PFSK-1 (cell line): ENCODE data around the gene CEMIP.

ENCODE experiments used
- FOXP2 ChIP-seq: optimal IDR thresholded peaks from 2 replicates; pipeline ENCODE3; 2011; ENCODE audit warnings: borderline replicate concordance, control low read depth, inconsistent platforms; ENCODE audit not compliant: insufficient read depth; ENCODE audit errors: extremely low read length, extremely low read depth
- POLR2AphosphoS5 ChIP-seq: IDR thresholded peaks from 2 replicates; pipeline ENCODE4 v1.6.1; 2012; ENCODE audit warnings: low read depth, mild to moderate bottlenecking, control low read depth, low read length, moderate library complexity
- TAF1 ChIP-seq: IDR thresholded peaks from 2 replicates; pipeline ENCODE4 v1.6.1; 2012; ENCODE audit warnings: low read length, control low read depth, borderline replicate concordance; ENCODE audit not compliant: insufficient read depth
- TF ChIP-seq, protein P1 (sequence below), 2 experiments: IDR thresholded peaks; 2 replicates each; pipeline versions ENCODE4 v1.6.1 to v1.8.0; 2011 to 2012; ENCODE audit warnings: low read depth in 2 of 2, low read length in 2 of 2, control low read depth in 1 of 2, inconsistent platforms in 1 of 2, mild to moderate bottlenecking in 1 of 2, moderate library complexity in 1 of 2; ENCODE audit not compliant: insufficient read depth in 1 of 2

- TF ChIP-seq POLR2AphosphoS5 (no peak), TAF1 (no peak), FOXP2 (no peak)
- TF ChIP-seq, protein P1, sequence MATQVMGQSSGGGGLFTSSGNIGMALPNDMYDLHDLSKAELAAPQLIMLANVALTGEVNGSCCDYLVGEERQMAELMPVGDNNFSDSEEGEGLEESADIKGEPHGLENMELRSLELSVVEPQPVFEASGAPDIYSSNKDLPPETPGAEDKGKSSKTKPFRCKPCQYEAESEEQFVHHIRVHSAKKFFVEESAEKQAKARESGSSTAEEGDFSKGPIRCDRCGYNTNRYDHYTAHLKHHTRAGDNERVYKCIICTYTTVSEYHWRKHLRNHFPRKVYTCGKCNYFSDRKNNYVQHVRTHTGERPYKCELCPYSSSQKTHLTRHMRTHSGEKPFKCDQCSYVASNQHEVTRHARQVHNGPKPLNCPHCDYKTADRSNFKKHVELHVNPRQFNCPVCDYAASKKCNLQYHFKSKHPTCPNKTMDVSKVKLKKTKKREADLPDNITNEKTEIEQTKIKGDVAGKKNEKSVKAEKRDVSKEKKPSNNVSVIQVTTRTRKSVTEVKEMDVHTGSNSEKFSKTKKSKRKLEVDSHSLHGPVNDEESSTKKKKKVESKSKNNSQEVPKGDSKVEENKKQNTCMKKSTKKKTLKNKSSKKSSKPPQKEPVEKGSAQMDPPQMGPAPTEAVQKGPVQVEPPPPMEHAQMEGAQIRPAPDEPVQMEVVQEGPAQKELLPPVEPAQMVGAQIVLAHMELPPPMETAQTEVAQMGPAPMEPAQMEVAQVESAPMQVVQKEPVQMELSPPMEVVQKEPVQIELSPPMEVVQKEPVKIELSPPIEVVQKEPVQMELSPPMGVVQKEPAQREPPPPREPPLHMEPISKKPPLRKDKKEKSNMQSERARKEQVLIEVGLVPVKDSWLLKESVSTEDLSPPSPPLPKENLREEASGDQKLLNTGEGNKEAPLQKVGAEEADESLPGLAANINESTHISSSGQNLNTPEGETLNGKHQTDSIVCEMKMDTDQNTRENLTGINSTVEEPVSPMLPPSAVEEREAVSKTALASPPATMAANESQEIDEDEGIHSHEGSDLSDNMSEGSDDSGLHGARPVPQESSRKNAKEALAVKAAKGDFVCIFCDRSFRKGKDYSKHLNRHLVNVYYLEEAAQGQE (IDR thresholded peaks at IDR 0.05; ENCODE audit: insufficient read depth in 1 of 2, low read depth in 2 of 2, low read length in 2 of 2) = no peak
These were observed 96.6 kb downstream of the CEMIP start for GRCh38 chr15:80875568-80876347.
